Ascending aorta (tissue), 2 donors: ENCODE results near the gene CD93. TPM values are rescaled to one million over a fixed set of nuclear protein-coding genes. Genes with fewer than 3 reads are reported as not detected.

ENCODE experiments used
- DNase-seq, 2 donors: peaks; one replicate each; pipeline ENCODE4 v3.0.0-alpha.2; 2019; ENCODE audit warnings: low spot score in 2 of 2
- H3K27ac ChIP-seq, 2 donors: fragments of 200-600 bp; sonication (generic); one replicate each; pipeline ENCODE4 v1.5.1; 2016 to 2017; ENCODE audit warnings: mild to moderate bottlenecking in 1 of 2
- H3K27me3 ChIP-seq: fragments of 200-600 bp; sonication (generic); one replicate; pipeline ENCODE4 v1.5.1; 2017
- H3K36me3 ChIP-seq, 2 donors: fragments of 200-600 bp; sonication (generic); one replicate each; pipeline ENCODE4 v1.5.1; 2016
- H3K4me1 ChIP-seq, 2 donors: fragments of 200-600 bp; sonication (generic); one replicate each; pipeline ENCODE4 v1.5.1; 2016 to 2017; ENCODE audit warnings: mild to moderate bottlenecking in 1 of 2
- H3K4me3 ChIP-seq, 2 donors: fragments of 200-600 bp; sonication (generic); one replicate each; pipeline ENCODE4 v1.5.1; 2016 to 2017; ENCODE audit warnings: mild to moderate bottlenecking in 1 of 2
- H3K9me3 ChIP-seq, 2 donors: fragments of 200-600 bp; sonication (generic); one replicate each; pipeline ENCODE4 v1.5.1; 2016
- intact Hi-C: fragments of 100-400 bp; cut with DNase I; formaldehyde crosslinking; loops from one replicate; pipeline ENCODE4 v1.15.1; 2023
- total RNA-seq: library from RNA; depleted of rRNA; stranded (reverse); fragments of >200 nt; gene quantifications from one replicate; pipeline ENCODE4 v1.1.0, GENCODE V29; 2016
- TF ChIP-seq, protein P1 (sequence below), 3 experiments: fragments of 200-600 bp in 2 of 3; fragments of 450-650 bp in 1 of 3; sonication (generic) in 2 of 3; IDR thresholded peaks; one replicate each; pipeline ENCODE4 v1.5.1; 2016 to 2019; ENCODE audit warnings: antibody characterized with exemption in 3 of 3, mild to moderate bottlenecking in 1 of 3, moderate library complexity in 1 of 3

Gene CD93
- total RNA-seq, 1 donor from 2014 or later = 206 TPM

- TF ChIP-seq, protein P1, sequence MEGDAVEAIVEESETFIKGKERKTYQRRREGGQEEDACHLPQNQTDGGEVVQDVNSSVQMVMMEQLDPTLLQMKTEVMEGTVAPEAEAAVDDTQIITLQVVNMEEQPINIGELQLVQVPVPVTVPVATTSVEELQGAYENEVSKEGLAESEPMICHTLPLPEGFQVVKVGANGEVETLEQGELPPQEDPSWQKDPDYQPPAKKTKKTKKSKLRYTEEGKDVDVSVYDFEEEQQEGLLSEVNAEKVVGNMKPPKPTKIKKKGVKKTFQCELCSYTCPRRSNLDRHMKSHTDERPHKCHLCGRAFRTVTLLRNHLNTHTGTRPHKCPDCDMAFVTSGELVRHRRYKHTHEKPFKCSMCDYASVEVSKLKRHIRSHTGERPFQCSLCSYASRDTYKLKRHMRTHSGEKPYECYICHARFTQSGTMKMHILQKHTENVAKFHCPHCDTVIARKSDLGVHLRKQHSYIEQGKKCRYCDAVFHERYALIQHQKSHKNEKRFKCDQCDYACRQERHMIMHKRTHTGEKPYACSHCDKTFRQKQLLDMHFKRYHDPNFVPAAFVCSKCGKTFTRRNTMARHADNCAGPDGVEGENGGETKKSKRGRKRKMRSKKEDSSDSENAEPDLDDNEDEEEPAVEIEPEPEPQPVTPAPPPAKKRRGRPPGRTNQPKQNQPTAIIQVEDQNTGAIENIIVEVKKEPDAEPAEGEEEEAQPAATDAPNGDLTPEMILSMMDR (IDR thresholded peaks at IDR 0.05) = no peak
- no peak for DNase-seq
- H3K27me3 ChIP-seq = no peaks in the 10 kb centered on the region
- no peaks in the 10 kb centered on the region for H3K9me3 ChIP-seq
- H3K4me3 ChIP-seq = no peak overlapping the region
- intact Hi-C loops = no loop called here
- H3K36me3 ChIP-seq = no peaks in the 10 kb centered on the region
- H3K27ac ChIP-seq = no peak overlapping the region
- H3K4me1 ChIP-seq = peaks cover 0 to 27% of the 10 kb centered on the region in 2 donors
Observed at GRCh38 chr20:23079926-23080325, 6.2 kb downstream of the CD93 start.

DNA sequence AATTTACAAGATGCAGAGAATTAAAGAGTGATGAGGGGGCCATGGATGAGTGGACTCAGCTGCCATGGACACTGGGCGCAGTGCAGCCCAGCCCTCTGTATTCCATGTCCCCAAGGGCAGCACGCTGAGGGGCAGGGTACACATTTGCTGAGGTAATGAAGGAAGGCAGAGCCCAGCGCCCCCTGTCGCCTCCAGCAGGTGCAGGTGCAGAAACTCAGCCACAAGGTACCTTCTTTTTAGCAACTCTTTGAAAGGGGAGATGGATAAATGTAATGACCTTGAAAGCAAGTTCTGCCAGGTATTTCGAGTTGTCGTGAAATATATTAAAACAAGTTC is 7.1 kb downstream of the CD93 start:
- Histone ChIP-seq H3K4me1 (peaks cover 0 to 17% of the 10 kb centered on the region in 2 donors), H3K27me3 (no peaks in the 10 kb centered on the region), H3K36me3 (no peaks in the 10 kb centered on the region), H3K9me3 (no peaks in the 10 kb centered on the region), H3K4me3 (no peak overlapping the region), H3K27ac (no peak overlapping the region)
- DNase-seq = no peak
- intact Hi-C loops = no loop called here
- TF ChIP-seq, protein P1 (IDR thresholded peaks at IDR 0.05) = no peak

DNA sequence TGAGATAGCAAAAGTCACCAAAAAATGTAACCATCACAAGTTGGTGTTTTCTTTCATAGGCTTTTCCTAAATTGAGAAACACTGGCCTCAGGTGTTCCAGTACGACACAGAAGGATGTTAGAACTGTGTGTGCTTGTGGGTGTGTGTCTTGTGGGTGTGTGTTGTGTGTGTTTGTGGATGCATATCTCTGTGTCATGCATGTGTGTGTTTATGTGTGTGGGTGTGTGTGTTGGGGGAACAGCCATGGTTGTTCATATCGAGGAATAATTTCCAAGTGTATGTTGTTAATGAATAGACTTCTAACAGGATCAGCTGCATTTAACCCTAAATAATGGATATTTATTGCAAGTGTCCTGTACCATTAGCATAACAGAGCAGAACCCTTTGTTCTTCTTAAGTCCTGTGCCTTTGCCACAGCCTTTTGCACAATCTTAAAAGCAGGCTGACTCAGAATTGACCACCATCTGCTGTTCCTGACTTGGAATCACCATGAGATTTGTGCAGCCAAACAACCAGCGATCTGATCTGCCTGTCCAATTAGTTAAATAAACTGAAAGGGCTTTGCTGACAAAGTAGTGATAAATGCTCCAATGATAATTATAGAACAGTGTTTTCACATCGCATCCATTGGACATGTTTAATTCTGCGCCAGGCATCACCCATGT is 7.6 kb downstream of the CD93 start:
- intact Hi-C loops = no loop called here
- no peaks in the 10 kb centered on the region for H3K36me3 ChIP-seq
- H3K27me3 ChIP-seq = no peaks in the 10 kb centered on the region
- no peak overlapping the region for H3K4me3 ChIP-seq
- TF ChIP-seq, protein P1 (IDR thresholded peaks at IDR 0.05) = no peak
- DNase-seq = no peak
- H3K27ac ChIP-seq = no peak overlapping the region
- no peaks in the 10 kb centered on the region for H3K9me3 ChIP-seq
- H3K4me1 ChIP-seq = peaks cover 0 to 14% of the 10 kb centered on the region in 2 donors

GRCh38 chr20:23077277-23077676 is 8.8 kb downstream of the CD93 start:
- Histone ChIP-seq H3K36me3 (no peaks in the 10 kb centered on the region), H3K4me1 (peaks cover 0 to 7% of the 10 kb centered on the region in 2 donors), H3K27ac (no peak overlapping the region), H3K9me3 (no peaks in the 10 kb centered on the region), H3K4me3 (no peak overlapping the region), H3K27me3 (no peaks in the 10 kb centered on the region)
- no peak for DNase-seq
- intact Hi-C loops = no loop called here
- TF ChIP-seq, protein P1 (IDR thresholded peaks at IDR 0.05) = no peak

DNA sequence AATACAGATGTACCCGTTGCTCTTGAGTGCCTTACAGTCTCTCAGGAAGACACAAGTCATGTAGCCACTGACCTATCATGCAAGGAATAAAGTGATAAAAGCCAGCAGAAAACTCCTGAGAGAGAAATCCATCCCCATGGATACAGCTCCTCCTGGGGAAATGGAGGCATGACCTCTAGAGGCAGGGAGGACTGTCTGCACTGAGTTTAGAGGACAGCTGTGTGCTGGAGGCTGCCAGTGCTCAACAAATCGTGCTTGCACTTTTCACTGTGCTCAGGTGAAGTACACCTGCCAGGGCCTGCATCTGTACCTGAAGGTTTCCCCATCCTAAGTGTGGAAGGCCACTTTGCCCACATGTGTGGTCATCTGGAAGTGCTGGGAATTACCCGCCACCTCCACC is 12.1 kb downstream of the CD93 start:
- DNase-seq = no peak
- H3K27ac ChIP-seq = no peak overlapping the region
- H3K36me3 ChIP-seq = no peaks in the 10 kb centered on the region
- intact Hi-C loops = no loop called here
- no peaks in the 10 kb centered on the region for H3K9me3 ChIP-seq
- TF ChIP-seq, protein P1 (IDR thresholded peaks at IDR 0.05) = no peak
- H3K4me3 ChIP-seq = no peak overlapping the region
- H3K4me1 ChIP-seq = peaks cover 0 to under 1% of the 10 kb centered on the region in 2 donors
- H3K27me3 ChIP-seq = no peaks in the 10 kb centered on the region
